GM19238 (cell line): ENCODE measurements around the gene SIT1.

ENCODE experiments used
- DNase-seq: peaks from one replicate; pipeline ENCODE4 v3.0.0; 2011; ENCODE audit warnings: low spot score; ENCODE audit not compliant: insufficient read length

The SIT1 gene

GRCh38 chr9:35606726-35607125, 44.0 kb downstream of the SIT1 start:
- DNase-seq, result no peak

DNA sequence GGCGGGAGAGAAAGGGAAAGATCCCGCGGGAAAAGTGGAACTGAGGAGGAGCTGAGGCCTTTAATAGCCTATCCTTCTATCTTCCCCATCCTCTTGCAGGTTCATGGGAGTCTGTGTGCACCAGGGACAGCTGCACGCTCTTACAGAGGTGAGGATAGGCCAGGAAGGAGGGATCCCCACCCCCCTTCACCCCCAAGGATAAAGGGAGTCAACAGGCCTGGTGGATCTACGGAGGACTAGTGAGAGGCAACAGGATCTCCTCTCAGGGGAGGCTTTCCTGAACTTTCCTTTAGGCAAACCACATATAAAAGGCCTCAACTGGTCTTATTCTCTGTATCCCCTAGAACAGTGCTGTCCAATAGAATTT, 44.6 kb downstream of the SIT1 start:
- no peak for DNase-seq

DNA sequence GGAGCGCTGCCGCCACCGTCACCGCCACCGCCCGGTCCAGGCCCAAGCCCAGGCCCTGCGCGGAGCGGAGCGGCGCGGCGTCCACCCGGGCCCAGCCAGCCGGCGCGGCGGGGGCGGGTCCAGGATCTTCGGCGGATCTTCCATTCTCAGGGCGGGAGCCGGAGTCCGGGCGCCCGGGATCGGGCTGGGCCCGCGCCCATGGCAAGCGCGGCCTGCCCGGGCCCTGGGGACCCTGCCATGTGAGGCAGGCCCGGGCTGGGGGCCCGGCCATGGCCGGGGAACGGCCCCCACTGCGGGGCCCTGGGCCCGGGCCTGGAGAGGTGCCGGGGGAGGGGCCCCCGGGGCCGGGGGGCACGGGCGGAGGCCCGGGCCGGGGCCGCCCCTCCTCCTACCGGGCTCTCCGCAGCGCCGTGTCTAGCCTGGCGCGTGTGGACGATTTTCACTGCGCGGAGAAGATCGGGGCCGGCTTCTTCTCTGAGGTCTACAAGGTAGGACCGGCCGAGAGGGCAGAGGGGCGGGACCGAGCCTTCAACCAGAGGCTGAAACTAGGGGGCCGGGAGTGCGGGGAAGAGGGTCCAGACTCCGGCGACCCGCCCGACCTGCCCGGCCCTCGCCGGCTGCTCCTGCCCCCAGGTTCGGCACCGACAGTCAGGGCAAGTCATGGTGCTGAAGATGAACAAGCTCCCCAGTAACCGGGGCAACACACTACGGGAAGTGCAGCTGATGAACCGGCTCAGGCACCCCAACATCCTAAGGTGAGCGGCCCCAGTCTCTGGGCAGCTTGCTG, 45.2 kb downstream of the SIT1 start:
- peak; percentile 53 for DNase-seq

DNA sequence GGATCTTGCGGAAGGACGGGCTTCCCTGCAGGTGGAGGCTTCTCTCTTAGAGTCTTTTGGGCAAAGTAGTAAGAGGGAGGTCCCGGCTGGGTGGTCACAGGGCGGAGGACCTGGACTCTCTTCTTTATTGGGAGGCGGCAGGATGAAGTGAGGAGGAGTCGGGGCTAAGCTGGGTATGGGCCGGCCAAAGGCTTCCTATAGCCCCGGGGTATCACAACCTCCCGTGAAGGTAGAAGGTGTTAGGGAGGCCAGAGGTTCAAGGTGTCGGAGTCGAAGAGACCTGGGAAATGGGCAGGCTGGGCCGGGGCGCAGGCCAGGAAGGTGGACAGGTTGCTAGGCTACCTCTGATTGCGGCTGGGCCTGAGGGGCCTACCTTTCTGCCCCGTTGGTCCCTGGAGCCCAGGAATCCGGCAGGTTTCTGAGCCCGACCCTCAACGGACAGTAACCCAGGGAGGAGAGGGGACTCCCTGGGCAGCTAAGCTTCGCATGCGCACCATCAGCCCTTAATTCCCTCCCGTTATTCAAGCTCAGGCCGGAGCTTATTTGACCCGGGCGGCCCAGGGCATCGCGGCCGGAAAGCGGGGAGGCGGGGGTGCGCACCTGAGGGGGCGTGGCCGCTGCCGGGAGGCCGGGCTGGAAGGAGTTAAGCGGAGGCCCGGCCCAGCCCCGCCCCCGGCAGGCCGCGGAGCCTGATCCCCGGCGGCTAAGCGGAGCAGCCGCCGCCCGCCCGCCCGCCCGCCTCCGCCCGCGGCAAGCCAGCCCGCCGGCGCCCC, 46.0 kb downstream of the SIT1 start, which contains the start of gene TESK1:
Gene TESK1, plus strand, starts transcription at position 685 of the 773 bp plus-strand sequence. CDS start 358 bp downstream, outside the sequence.
- DNase-seq, result peak; percentile 96

- DNase-seq, result peak; percentile 99
Measured at GRCh38 chr9:35603986-35604577, 46.6 kb downstream of the SIT1 start.

DNA sequence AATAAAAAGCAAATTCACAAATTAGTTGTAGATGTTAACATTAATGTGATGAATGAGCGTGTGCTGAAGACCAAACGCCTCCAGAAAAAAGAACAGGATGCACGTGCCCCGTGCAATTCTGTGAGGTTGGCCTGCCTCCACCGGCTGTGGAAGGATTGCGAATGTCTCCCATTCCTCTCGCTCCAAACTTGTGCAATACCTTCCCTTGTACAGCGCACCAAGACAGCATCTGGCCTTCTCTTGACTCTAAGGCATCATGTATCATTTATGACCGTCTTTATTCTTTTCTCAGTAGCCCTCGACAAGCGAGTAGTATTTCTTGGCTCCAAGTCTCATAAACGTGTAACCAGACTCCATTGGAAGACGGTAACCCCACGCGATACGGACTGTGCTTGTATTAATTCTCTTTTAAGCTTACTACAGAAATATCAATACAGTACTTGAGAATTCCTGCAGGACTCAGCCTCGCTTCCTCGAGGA, 47.2 kb downstream of the SIT1 start:
- no peak for DNase-seq

DNA sequence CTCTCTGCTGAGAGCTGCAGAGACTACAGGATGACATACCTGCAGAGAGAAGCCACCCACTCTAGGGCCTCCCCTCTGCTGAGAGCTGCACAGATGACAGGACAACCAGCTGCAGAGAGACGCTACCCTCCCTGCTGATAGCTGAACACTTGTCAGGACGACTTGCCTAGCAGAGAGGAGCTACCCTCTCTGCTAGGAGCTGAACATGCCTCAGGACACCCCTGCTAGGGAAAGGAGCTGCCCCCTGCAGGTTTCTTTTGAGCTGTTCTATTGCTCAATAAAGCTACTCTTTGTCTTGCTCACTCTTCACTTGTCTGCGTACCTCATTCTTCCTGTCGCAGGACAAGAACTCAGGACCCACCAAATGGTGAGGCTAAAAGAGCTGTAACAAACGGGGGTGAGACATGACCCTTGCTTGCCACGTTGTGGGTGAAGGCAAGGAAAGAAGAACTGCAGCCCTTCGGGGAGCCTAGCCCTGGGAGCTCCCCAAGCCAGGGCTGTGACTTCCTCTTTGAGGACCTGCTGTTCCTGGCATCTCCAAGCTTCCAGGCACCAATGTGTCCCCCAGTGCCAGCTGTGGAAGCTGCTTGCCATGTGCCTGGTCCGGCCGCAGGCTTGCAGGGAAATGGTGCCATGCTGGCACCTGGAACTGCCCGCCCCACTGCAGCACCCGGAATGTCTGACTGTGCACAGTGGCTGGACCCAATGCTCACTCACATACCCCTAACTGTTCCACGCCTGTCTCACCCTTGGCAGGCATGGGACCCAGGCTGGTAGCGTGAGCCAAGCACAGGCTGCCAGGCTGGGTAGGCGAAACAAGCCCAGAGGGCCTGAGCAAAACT, 50.7 kb downstream of the SIT1 start:
- no peak for DNase-seq
